Ascending aorta (tissue), 2 donors: Measurements from ENCODE around the gene SOAT2. TPM values are rescaled to one million over a fixed set of nuclear protein-coding genes. Genes with fewer than 3 reads are reported as not detected.
A peak's percentile ranks its signal among the peaks of the same experiment; 100 is the strongest.

ENCODE experiments used
- DNase-seq, 2 donors: peaks; one replicate each; pipeline ENCODE4 v3.0.0-alpha.2; 2019; ENCODE audit warnings: low spot score in 2 of 2
- H3K27ac ChIP-seq, 2 donors: fragments of 200-600 bp; sonication (generic); one replicate each; pipeline ENCODE4 v1.5.1; 2016 to 2017; ENCODE audit warnings: mild to moderate bottlenecking in 1 of 2
- H3K27me3 ChIP-seq: fragments of 200-600 bp; sonication (generic); one replicate; pipeline ENCODE4 v1.5.1; 2017
- H3K36me3 ChIP-seq, 2 donors: fragments of 200-600 bp; sonication (generic); one replicate each; pipeline ENCODE4 v1.5.1; 2016
- H3K4me1 ChIP-seq, 2 donors: fragments of 200-600 bp; sonication (generic); one replicate each; pipeline ENCODE4 v1.5.1; 2016 to 2017; ENCODE audit warnings: mild to moderate bottlenecking in 1 of 2
- H3K4me3 ChIP-seq, 2 donors: fragments of 200-600 bp; sonication (generic); one replicate each; pipeline ENCODE4 v1.5.1; 2016 to 2017; ENCODE audit warnings: mild to moderate bottlenecking in 1 of 2
- H3K9me3 ChIP-seq, 2 donors: fragments of 200-600 bp; sonication (generic); one replicate each; pipeline ENCODE4 v1.5.1; 2016
- CTCF ChIP-seq, 3 experiments: fragments of 200-600 bp in 2 of 3; fragments of 450-650 bp in 1 of 3; sonication (generic) in 2 of 3; IDR thresholded peaks; one replicate each; pipeline ENCODE4 v1.5.1; 2016 to 2019; ENCODE audit warnings: antibody characterized with exemption in 3 of 3, mild to moderate bottlenecking in 1 of 3, moderate library complexity in 1 of 3
- intact Hi-C: fragments of 100-400 bp; cut with DNase I; formaldehyde crosslinking; loops from one replicate; pipeline ENCODE4 v1.15.1; 2023
- total RNA-seq: library from RNA; depleted of rRNA; stranded (reverse); fragments of >200 nt; gene quantifications from one replicate; pipeline ENCODE4 v1.1.0, GENCODE V29; 2016

The SOAT2 gene
- total RNA-seq, 1 donor from 2014 or later, result not detected

- H3K9me3 ChIP-seq, result no peaks in the 10 kb centered on the region
- no peak for TF ChIP-seq CTCF (IDR thresholded peaks at IDR 0.05)
- H3K36me3 ChIP-seq, result no peaks in the 10 kb centered on the region
- no peak for DNase-seq
- intact Hi-C loops, result no loop called here
- no peak overlapping the region for H3K27ac ChIP-seq
- H3K4me3 ChIP-seq, result no peak overlapping the region
- H3K4me1 ChIP-seq, result peaks cover 0 to 14% of the 10 kb centered on the region in 2 donors
- no peaks in the 10 kb centered on the region for H3K27me3 ChIP-seq
Observed at GRCh38 chr12:53151039-53151438, 47.8 kb downstream of the SOAT2 start.

GRCh38 chr12:53152390-53152789 is 49.1 kb downstream of the SOAT2 start:
- Histone ChIP-seq H3K36me3 (no peaks in the 10 kb centered on the region), H3K27me3 (no peaks in the 10 kb centered on the region), H3K27ac (peak overlapping the region in 1 of 2 donors; percentile 0), H3K9me3 (no peaks in the 10 kb centered on the region), H3K4me3 (no peak overlapping the region), H3K4me1 (peaks cover 5 to 28% of the 10 kb centered on the region in 2 donors)
- intact Hi-C loops, result no loop called here
- no peak for DNase-seq
- no peak for TF ChIP-seq CTCF (IDR thresholded peaks at IDR 0.05)

GRCh38 chr12:53159195-53159839 is 56.0 kb downstream of the SOAT2 start:
- intact Hi-C loops, result loop anchor here (1.0 to 5.0 kb wide), 5 partner anchors 31 to 128 kb away; partner anchors contain the start of gene IGFBP6
- H3K4me1 ChIP-seq, result peaks cover 13 to 33% of the 10 kb centered on the region in 2 donors
- TF ChIP-seq CTCF (IDR thresholded peaks at IDR 0.05), result peak; percentile 95 to 99 (median 98)
- DNase-seq, result peak; percentile 33 to 95
- no peaks in the 10 kb centered on the region for H3K36me3 ChIP-seq
- H3K4me3 ChIP-seq, result no peak overlapping the region
- H3K9me3 ChIP-seq, result no peaks in the 10 kb centered on the region
- H3K27ac ChIP-seq, result peak overlapping the region; percentile 73 to 96
- no peaks in the 10 kb centered on the region for H3K27me3 ChIP-seq

DNA sequence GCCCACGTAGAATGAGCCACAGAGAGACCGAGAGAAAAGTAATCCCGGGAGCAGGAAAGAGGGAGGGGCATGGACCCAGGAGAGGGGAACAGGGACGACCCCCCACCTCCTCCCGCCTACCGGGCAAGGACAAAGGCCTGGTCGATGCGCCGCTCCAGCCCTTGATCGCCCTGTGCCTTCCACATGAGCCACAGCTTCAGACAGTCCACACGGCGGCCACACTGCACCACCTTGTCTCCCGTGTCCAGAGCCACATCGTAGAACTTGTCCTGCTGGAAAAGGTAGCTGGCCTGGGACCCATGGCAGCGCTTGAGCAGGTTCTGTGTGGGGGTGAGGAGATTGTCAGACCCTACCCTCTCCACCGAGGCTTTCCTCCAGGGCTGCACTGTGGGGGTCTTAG is 56.7 kb downstream of the SOAT2 start:
- no peaks in the 10 kb centered on the region for H3K27me3 ChIP-seq
- H3K4me1 ChIP-seq, result peaks cover 13 to 26% of the 10 kb centered on the region in 2 donors
- H3K4me3 ChIP-seq, result no peak overlapping the region
- H3K36me3 ChIP-seq, result no peaks in the 10 kb centered on the region
- H3K9me3 ChIP-seq, result no peaks in the 10 kb centered on the region
- TF ChIP-seq CTCF (IDR thresholded peaks at IDR 0.05), result no peak
- DNase-seq, result no peak
- H3K27ac ChIP-seq, result peak overlapping the region; percentile 73 to 96
- intact Hi-C loops, result loop anchor here (1.0 to 5.0 kb wide), 5 partner anchors 30 to 127 kb away; partner anchors contain the start of gene IGFBP6

GRCh38 chr12:53160673-53161072 is 57.4 kb downstream of the SOAT2 start:
- Histone ChIP-seq H3K4me3 (no peak overlapping the region), H3K9me3 (no peaks in the 10 kb centered on the region), H3K36me3 (no peaks in the 10 kb centered on the region), H3K4me1 (peaks cover 13 to 25% of the 10 kb centered on the region in 2 donors), H3K27me3 (no peaks in the 10 kb centered on the region), H3K27ac (peak overlapping the region in 1 of 2 donors; percentile 11)
- intact Hi-C loops, result no loop called here
- no peak for TF ChIP-seq CTCF (IDR thresholded peaks at IDR 0.05)
- no peak for DNase-seq
